NT2/D1 (cell line): Measurements from ENCODE around the gene HS6ST1.

Experiments used
- DNase-seq: peaks from one replicate; pipeline ENCODE4 v3.0.0-alpha.2; 2011; ENCODE audit warnings: low read depth, low spot score
- H3K27me3 ChIP-seq: 2 replicates; pipeline ENCODE4 v1.6.0; 2011; ENCODE audit warnings: mild to moderate bottlenecking; ENCODE audit not compliant: insufficient read length, insufficient read depth
- H3K36me3 ChIP-seq: 2 replicates; pipeline ENCODE4 v1.6.1; 2011; ENCODE audit warnings: mild to moderate bottlenecking, low read length, mixed read lengths; ENCODE audit not compliant: insufficient read depth, insufficient read length
- H3K4me1 ChIP-seq: 2 replicates; pipeline ENCODE4 v1.5.1; 2011; ENCODE audit not compliant: insufficient read depth, insufficient read length
- H3K4me3 ChIP-seq: 2 replicates; pipeline ENCODE4 v1.5.1; 2011; ENCODE audit warnings: low read depth; ENCODE audit not compliant: insufficient read length
- H3K9ac ChIP-seq: 2 replicates; pipeline ENCODE4 v1.6.0; 2011; ENCODE audit warnings: low read depth; ENCODE audit not compliant: insufficient read length
- H3K9me3 ChIP-seq: 2 replicates; pipeline ENCODE4 v1.5.1; 2011; ENCODE audit warnings: mild to moderate bottlenecking, low read length; ENCODE audit not compliant: insufficient read depth
- SUZ12 ChIP-seq: IDR thresholded peaks from 2 replicates; pipeline ENCODE4 v1.6.1; 2011; ENCODE audit not compliant: insufficient read length, insufficient read depth; ENCODE audit errors: extremely low read depth
- YY1 ChIP-seq: IDR thresholded peaks from 2 replicates; pipeline ENCODE4 v1.6.1; 2011; ENCODE audit not compliant: insufficient read length, insufficient read depth
- ZNF274 ChIP-seq: IDR thresholded peaks from 2 replicates; pipeline ENCODE4 v1.6.1; 2011; ENCODE audit warnings: mild to moderate bottlenecking, low read depth, low read length

Gene HS6ST1

GRCh38 chr2:128264881-128265607 lies 53.6 kb downstream of the HS6ST1 start:
- peaks cover 18% of the 10 kb centered on the region for H3K4me1 ChIP-seq
- H3K9me3 ChIP-seq: no peaks in the 10 kb centered on the region
- no peak overlapping the region for H3K4me3 ChIP-seq
- DNase-seq: no peak
- H3K36me3 ChIP-seq: peaks cover 31% of the 10 kb centered on the region
- H3K27me3 ChIP-seq: no peaks in the 10 kb centered on the region
- TF ChIP-seq ZNF274: no peak
- TF ChIP-seq YY1: no peak
- H3K9ac ChIP-seq: no peak overlapping the region

GRCh38 chr2:128263902-128264331 lies 54.8 kb downstream of the HS6ST1 start:
- Histone ChIP-seq H3K9me3 (no peaks in the 10 kb centered on the region), H3K4me1 (peaks cover 19% of the 10 kb centered on the region), H3K27me3 (no peaks in the 10 kb centered on the region), H3K9ac (no peak overlapping the region), H3K36me3 (peaks cover 23% of the 10 kb centered on the region), H3K4me3 (no peak overlapping the region)
- no peak for TF ChIP-seq YY1
- no peak for TF ChIP-seq ZNF274
- TF ChIP-seq SUZ12: no peak
- no peak for DNase-seq

GRCh38 chr2:128262315-128263253 lies 56.1 kb downstream of the HS6ST1 start:
- DNase-seq: no peak
- no peak overlapping the region for H3K9ac ChIP-seq
- H3K4me3 ChIP-seq: no peak overlapping the region

GRCh38 chr2:128261245-128262128 lies 57.2 kb downstream of the HS6ST1 start:
- no peak for DNase-seq
- Histone ChIP-seq H3K9me3 (no peaks in the 10 kb centered on the region), H3K9ac (peak overlapping the region; percentile 74), H3K27me3 (no peaks in the 10 kb centered on the region), H3K4me3 (no peak overlapping the region), H3K36me3 (peaks cover 8% of the 10 kb centered on the region), H3K4me1 (peaks cover 19% of the 10 kb centered on the region)
- TF ChIP-seq YY1 (no peak), ZNF274 (no peak), SUZ12 (no peak)

More at GRCh38 chr2:128262315-128263253, 56.1 kb downstream of the HS6ST1 start:
- no peaks in the 10 kb centered on the region for H3K27me3 ChIP-seq
- no peak for TF ChIP-seq SUZ12
- TF ChIP-seq YY1: no peak
- no peak for TF ChIP-seq ZNF274
- H3K4me1 ChIP-seq: peaks cover 19% of the 10 kb centered on the region
- no peaks in the 10 kb centered on the region for H3K9me3 ChIP-seq
- peaks cover 10% of the 10 kb centered on the region for H3K36me3 ChIP-seq

- H3K9me3 ChIP-seq: no peaks in the 10 kb centered on the region
- H3K9ac ChIP-seq: peak overlapping the region; percentile 72
- H3K27me3 ChIP-seq: peaks cover 3% of the 10 kb centered on the region
- peak; percentile 67 for DNase-seq
- TF ChIP-seq ZNF274 (no peak), YY1 (peak; percentile 14), SUZ12 (no peak)
- H3K36me3 ChIP-seq: peaks cover 5% of the 10 kb centered on the region
- H3K4me3 ChIP-seq: no peak overlapping the region
- H3K4me1 ChIP-seq: peaks cover 19% of the 10 kb centered on the region
Measured at GRCh38 chr2:128260239-128261138, 58.2 kb downstream of the HS6ST1 start.

GRCh38 chr2:128259585-128259984 lies 59.1 kb downstream of the HS6ST1 start:
- no peak for DNase-seq
- Histone ChIP-seq H3K4me1 (peaks cover 19% of the 10 kb centered on the region), H3K4me3 (no peak overlapping the region), H3K36me3 (no peaks in the 10 kb centered on the region), H3K9ac (no peak overlapping the region), H3K27me3 (peaks cover 3% of the 10 kb centered on the region), H3K9me3 (no peaks in the 10 kb centered on the region)
- no peak for TF ChIP-seq ZNF274
- no peak for TF ChIP-seq SUZ12
- TF ChIP-seq YY1: no peak
